Eye (tissue), 1 donor: ENCODE data around the gene MGLL.

ENCODE experiments used
- DNase-seq: peaks from one replicate; pipeline ENCODE4 v3.0.0-alpha.2; 2015

Gene MGLL

DNA sequence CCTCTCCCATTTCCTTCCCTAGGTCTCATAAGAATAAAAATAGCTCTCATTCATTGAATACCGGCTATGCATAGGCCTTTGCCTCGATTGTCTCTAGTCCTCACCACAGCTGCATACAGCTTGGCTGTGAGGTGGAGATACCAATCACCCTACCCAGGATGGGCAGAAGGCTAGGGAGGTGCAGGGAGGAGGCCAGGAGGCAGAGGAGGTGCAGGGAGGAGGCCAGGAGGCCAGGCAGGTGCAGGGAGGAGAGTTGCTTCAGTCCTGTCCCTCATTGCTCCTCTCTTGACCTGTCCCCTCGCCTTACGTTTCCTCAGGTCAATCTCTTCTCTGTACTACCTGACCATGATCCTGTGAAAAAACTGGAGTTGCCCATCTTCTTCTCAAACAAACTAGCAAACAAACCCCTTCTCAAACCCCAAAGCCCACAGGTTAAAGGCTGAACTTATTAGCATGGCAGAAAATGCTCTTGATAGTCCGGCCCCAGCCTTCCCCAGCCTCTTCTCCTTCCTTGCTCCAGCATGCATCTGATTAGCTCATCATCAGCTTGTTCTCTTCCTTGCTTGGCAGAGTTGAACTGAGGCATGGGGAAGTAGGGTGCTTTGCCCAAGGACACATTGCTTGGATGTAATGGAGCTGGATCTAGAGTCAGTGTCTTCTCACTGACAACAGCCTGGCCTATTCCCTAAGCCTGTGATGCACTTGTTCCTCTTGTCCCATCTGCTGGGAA, 177.5 kb downstream of the MGLL start:
- DNase-seq, result no peak

DNA sequence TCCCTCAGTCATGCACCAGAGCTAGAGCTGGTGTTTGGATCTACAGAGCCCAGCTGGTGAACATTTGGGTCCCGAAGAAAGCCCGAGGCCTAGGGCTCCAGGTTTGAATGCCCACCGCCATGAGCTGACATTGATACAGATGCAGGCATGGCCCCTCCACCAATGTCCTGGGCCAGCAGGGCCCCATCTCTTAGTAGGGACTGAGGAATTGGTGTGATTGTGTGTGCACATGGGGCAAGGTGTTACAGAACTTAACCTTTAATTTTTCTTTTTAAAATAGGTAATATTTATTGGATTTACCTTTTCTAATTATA, 182.3 kb downstream of the MGLL start:
- no peak for DNase-seq

DNA sequence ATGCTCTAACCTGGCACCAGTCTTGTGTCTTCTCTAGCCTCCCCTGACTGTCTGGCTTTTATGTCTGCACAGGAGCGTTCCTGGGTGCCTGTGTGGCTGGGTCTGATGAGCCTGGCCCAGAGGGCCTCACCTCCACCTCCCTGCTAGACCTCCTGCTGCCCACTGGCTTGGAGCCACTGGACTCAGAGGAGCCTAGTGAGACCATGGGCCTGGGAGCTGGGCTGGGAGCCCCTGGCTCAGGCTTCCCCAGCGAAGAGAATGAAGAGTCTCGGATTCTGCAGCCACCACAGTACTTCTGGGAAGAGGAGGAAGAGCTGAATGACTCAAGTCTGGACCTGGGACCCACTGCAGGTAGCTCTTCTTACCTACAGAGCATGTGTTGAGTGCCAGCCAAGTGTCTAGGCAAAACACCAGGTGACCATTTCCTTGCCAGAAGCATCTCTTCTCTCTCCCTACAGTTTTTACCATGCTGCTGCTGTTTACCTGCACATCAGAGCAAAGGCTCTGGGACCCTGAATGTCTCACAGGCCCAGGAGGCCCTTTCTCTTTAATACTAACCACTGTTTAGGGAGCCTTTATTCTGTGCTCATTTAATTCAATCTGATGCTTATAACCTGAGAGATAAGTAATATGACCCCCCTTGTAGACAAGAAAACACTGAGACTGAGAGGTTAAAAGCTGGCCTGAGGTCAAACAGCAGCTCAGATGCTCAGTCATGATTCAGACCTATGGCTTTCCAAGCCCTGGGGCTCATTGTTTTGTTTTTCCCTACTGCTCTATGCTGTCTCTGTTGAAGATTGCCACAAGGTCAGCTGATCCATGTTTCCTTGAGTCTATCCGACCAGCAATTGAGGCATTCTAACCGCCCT, 182.9 kb downstream of the MGLL start:
- DNase-seq, result no peak
